ENCODE results near the gene MVB12B. TPM values are rescaled to one million over a fixed set of nuclear protein-coding genes. Genes with fewer than 3 reads are reported as not detected.
A peak's percentile ranks its signal among the peaks of the same experiment; 100 is the strongest.

The MVB12B gene
- total and polyA plus RNA-seq, 3 donors from 2014 or later, result 13.6 to 30.7 (median 26.2) TPM

DNA sequence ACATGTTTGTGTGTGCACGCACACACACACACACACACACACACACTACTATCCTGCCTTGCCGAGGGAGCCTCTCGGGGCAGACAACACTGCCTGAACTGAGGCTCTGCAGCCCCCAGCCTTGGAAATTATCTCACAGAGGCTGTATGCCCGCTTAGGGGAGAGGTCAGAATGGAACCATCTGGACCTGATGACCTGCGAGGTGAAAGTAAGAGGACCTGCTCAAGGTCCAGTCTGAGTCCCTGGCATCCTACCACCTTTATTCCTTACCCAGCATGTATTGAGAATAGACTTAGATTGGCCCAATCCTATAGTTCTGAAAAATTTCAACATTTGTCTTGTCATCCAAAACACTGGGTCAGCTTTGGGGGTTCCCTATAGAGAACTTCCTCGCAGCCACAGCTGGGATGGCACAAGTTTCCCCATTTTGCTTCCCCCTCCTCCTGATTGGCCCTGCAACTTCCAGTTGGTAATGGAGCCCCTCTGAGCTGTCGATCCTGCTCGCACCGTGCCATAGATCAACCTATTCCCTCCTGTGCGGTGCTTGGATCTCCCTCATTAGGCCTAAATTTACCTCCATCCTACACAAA lies 10.2 kb downstream of the MVB12B start:
- no peaks in the 10 kb centered on the region for H3K27me3 ChIP-seq
- no peak for DNase-seq
- intact Hi-C loops (cut with DNase I; ENCODE audit: low total_unique reads), result no loop called here
- no peak overlapping the region for H3K27ac ChIP-seq
- H3K4me1 ChIP-seq, result no peaks in the 10 kb centered on the region
- TF ChIP-seq, protein P1, sequence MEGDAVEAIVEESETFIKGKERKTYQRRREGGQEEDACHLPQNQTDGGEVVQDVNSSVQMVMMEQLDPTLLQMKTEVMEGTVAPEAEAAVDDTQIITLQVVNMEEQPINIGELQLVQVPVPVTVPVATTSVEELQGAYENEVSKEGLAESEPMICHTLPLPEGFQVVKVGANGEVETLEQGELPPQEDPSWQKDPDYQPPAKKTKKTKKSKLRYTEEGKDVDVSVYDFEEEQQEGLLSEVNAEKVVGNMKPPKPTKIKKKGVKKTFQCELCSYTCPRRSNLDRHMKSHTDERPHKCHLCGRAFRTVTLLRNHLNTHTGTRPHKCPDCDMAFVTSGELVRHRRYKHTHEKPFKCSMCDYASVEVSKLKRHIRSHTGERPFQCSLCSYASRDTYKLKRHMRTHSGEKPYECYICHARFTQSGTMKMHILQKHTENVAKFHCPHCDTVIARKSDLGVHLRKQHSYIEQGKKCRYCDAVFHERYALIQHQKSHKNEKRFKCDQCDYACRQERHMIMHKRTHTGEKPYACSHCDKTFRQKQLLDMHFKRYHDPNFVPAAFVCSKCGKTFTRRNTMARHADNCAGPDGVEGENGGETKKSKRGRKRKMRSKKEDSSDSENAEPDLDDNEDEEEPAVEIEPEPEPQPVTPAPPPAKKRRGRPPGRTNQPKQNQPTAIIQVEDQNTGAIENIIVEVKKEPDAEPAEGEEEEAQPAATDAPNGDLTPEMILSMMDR (IDR thresholded peaks at IDR 0.05), result no peak
- TF ChIP-seq POLR2A (IDR thresholded peaks at IDR 0.05), result no peak
- H3K36me3 ChIP-seq (ENCODE audit: low read depth, missing control alignments), result no peaks in the 10 kb centered on the region
- H3K9me3 ChIP-seq, result no peaks in the 10 kb centered on the region
- no peak overlapping the region for H3K4me3 ChIP-seq
- 59 to 80% methylated on average over 6 to 10 of the region's 10 CpGs for WGBS, 2 donors

DNA sequence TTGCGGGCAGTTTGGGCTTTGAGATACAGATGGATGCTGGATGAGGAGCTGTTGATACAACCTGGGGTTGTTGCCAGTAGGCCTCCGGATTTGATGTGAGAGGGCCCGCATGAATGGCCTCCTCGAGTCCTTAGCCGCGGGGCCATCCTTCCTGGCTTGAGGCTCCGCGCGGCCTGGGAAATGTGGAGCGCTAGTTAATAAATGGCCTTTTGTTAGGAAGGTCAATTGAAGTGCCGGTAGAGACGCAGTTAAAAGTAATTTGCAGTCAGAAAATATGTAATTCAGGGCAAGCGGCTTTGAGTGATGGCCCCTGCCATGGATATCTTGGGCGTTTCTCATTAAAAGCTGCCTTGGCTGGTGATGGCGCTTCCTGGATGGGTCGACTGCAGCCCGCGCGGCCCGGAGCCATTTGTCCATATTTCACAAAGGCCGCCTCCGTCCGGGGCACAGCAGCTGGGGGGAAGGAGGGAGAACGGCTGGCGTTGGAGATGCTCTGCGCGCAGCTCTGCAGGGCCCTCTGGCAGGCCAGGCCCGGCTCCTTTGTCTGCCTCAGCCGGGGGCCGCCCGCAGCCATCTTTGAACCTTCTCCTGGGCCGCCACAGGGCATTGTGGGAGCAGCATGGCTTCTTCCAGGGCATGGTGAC lies 11.2 kb downstream of the MVB12B start:
- H3K4me1 ChIP-seq, result no peaks in the 10 kb centered on the region
- no peaks in the 10 kb centered on the region for H3K9me3 ChIP-seq
- TF ChIP-seq POLR2A (IDR thresholded peaks at IDR 0.05), result no peak
- TF ChIP-seq, protein P1 (IDR thresholded peaks at IDR 0.05), result no peak
- H3K27ac ChIP-seq, result no peak overlapping the region
- intact Hi-C loops (cut with DNase I; ENCODE audit: low total_unique reads), result no loop called here
- 46 to 55% methylated on average over 23 to 32 of the region's 32 CpGs for WGBS, 2 donors
- peak overlapping the region; percentile 27 to 45 for H3K4me3 ChIP-seq
- no peaks in the 10 kb centered on the region for H3K36me3 ChIP-seq (ENCODE audit: low read depth, missing control alignments)
- H3K27me3 ChIP-seq, result no peaks in the 10 kb centered on the region
- DNase-seq, result peak; percentile 48

DNA sequence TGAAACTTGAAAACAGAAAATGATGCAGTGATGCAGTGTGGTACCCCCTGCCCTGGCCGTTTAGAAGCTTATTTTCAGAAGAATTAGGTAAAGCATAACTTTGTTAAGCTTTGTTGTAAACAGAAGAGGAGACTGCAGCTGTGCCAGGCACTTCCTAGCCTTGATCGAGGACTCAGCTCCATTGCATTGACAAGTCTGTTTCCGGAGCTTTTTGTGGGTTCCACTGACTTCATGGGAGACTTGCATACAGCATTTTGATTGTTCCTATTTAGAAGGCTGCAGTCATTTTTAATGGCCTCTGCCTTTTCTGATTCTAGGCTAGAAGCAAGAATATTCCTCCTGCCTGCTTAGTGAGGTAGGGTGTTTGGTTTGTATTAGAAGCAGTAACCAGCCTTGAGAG lies 12.3 kb downstream of the MVB12B start:
- WGBS, 2 donors, result 60 to 64% methylated on average over 3 of the region's 3 CpGs
- DNase-seq, result no peak
- intact Hi-C loops (cut with DNase I; ENCODE audit: low total_unique reads), result no loop called here

DNA sequence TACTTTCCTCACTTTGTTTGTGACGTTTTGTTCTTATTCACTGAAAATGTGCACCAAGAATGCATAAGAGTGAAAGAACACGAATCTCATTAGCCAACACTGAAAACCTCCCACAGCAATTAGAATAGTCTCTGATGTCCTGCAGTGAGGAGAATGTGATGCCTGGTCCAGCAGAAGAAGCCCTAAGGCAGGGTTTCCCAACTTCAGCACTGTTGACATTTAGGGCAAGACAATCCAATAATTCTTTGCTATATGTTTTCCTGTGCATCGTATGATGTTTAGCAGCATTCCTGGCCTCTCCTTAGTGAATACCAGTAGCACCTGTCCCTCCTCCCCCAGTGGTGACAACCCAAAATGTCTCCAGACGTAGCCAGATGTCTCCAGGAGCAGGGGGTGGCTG lies 14.8 kb downstream of the MVB12B start:
- Histone ChIP-seq H3K4me1 (no peaks in the 10 kb centered on the region), H3K36me3 (ENCODE audit: low read depth, missing control alignments) (no peaks in the 10 kb centered on the region), H3K9me3 (no peaks in the 10 kb centered on the region), H3K27ac (no peak overlapping the region), H3K4me3 (no peak overlapping the region), H3K27me3 (no peaks in the 10 kb centered on the region)
- intact Hi-C loops (cut with DNase I; ENCODE audit: low total_unique reads), result no loop called here
- no peak for DNase-seq
- WGBS, 2 donors, result 85% methylated on average over 4 of the region's 4 CpGs
- TF ChIP-seq, protein P1 (IDR thresholded peaks at IDR 0.05), result no peak
- TF ChIP-seq POLR2A (IDR thresholded peaks at IDR 0.05), result no peak

More for the DNA sequence above, 12.3 kb downstream of the MVB12B start:
- no peaks in the 10 kb centered on the region for H3K36me3 ChIP-seq (ENCODE audit: low read depth, missing control alignments)
- H3K9me3 ChIP-seq, result no peaks in the 10 kb centered on the region
- TF ChIP-seq, protein P1 (IDR thresholded peaks at IDR 0.05), result no peak
- TF ChIP-seq POLR2A (IDR thresholded peaks at IDR 0.05), result no peak
- no peaks in the 10 kb centered on the region for H3K27me3 ChIP-seq
- H3K27ac ChIP-seq, result no peak overlapping the region
- H3K4me3 ChIP-seq, result no peak overlapping the region
- H3K4me1 ChIP-seq, result no peaks in the 10 kb centered on the region

DNA sequence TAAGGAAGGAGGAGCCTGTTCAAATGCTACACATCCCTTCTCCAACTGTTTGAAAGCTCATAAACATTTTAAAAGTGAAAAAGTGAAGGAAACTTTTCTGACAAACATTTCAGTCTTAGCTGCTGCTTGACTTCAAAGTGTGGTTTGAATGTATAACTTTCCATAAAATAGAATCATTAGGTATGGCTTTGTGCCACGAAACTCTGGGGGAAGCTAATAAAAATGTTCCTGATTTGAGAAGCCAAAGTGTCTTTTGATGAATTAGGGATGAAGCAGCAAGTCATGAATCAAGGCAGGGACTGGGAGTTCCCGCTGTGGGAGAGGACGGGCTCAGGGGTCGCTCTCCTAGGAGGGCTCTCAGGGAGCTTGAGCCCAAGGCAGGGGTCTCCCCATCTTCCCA lies 15.3 kb downstream of the MVB12B start:
- no peak for DNase-seq
- WGBS, 2 donors, result 87 to 94% methylated on average over 4 of the region's 4 CpGs
- intact Hi-C loops (cut with DNase I; ENCODE audit: low total_unique reads), result no loop called here
- Histone ChIP-seq H3K4me3 (no peak overlapping the region), H3K27ac (no peak overlapping the region), H3K27me3 (no peaks in the 10 kb centered on the region), H3K36me3 (ENCODE audit: low read depth, missing control alignments) (no peaks in the 10 kb centered on the region), H3K4me1 (no peaks in the 10 kb centered on the region), H3K9me3 (no peaks in the 10 kb centered on the region)
- no peak for TF ChIP-seq POLR2A (IDR thresholded peaks at IDR 0.05)
- TF ChIP-seq, protein P1 (IDR thresholded peaks at IDR 0.05), result no peak

Data from testis (tissue), 3 donors.